B cell (primary cell): ENCODE results near the gene FBXO44.

ENCODE experiments used
- CTCF ChIP-seq: fragments of 200-600 bp; IDR thresholded peaks from one replicate; pipeline ENCODE4 v1.8.0; 2022; ENCODE audit warnings: antibody characterized with exemption, mild to moderate bottlenecking
- EZH2 ChIP-seq: IDR thresholded peaks from 2 replicates; pipeline ENCODE4 v1.6.1; 2012; ENCODE audit warnings: borderline replicate concordance, low read depth, mild to moderate bottlenecking, moderate library complexity, low read length; ENCODE audit not compliant: insufficient read depth, poor library complexity, severe bottlenecking

- TF ChIP-seq CTCF (no peak), EZH2 (no peak)
Measured at GRCh38 chr1:11648732-11649158, 5.9 kb upstream of the FBXO44 start.
